Transverse colon (tissue), 3 donors: ENCODE data around the gene VASP.

Experiments
- CTCF ChIP-seq, 5 experiments: fragments of 200-600 bp in 3 of 5; fragments of 450-650 bp in 2 of 5; sonication (generic) in 3 of 5; IDR thresholded peaks; 1 replicate in 2 of 5; 2 replicates in 3 of 5; pipeline ENCODE4 v1.5.1; 2016 to 2017; ENCODE audit warnings: antibody characterized with exemption in 5 of 5, inconsistent platforms in 3 of 5, mild to moderate bottlenecking in 2 of 5, moderate library complexity in 1 of 5
- EP300 ChIP-seq: sonication (generic); formaldehyde crosslinking; IDR thresholded peaks from one replicate; pipeline ENCODE4 v1.6.1; 2017; ENCODE audit warnings: antibody characterized with exemption, low read depth
- POLR2A ChIP-seq: fragments of 450-650 bp; IDR thresholded peaks from one replicate; pipeline ENCODE4 v1.6.1; 2016; ENCODE audit warnings: antibody characterized with exemption, mild to moderate bottlenecking, moderate library complexity

- TF ChIP-seq POLR2A, result no peak
- no peak for TF ChIP-seq CTCF (IDR thresholded peaks at IDR 0.05)
- no peak for TF ChIP-seq EP300
Observed at GRCh38 chr19:45547211-45547770, 40.0 kb downstream of the VASP start.
